Jurkat, Clone E6-1 (cell line): ENCODE measurements around the gene CCNY.

ENCODE experiments used
- DNase-seq: peaks from one replicate; pipeline ENCODE4 v3.0.0-alpha.2; 2011; ENCODE audit warnings: low read depth, low spot score
- H3K4me3 ChIP-seq: 2 replicates; pipeline ENCODE4 v1.5.1; 2011; ENCODE audit warnings: mild to moderate bottlenecking, low read length, control low read depth, moderate library complexity

CCNY gene

GRCh38 chr10:35460852-35461460 lies 124.6 kb downstream of the CCNY start:
- DNase-seq: no peak
- H3K4me3 ChIP-seq: no peak overlapping the region

- DNase-seq: no peak
- H3K4me3 ChIP-seq: no peak overlapping the region
These were observed 126.2 kb downstream of the CCNY start for GRCh38 chr10:35462491-35462934.

- H3K4me3 ChIP-seq: no peak overlapping the region
- peak; percentile 40 for DNase-seq
These were observed 127.0 kb downstream of the CCNY start for GRCh38 chr10:35463105-35463867.

- H3K4me3 ChIP-seq: no peak overlapping the region
- no peak for DNase-seq
These were observed 127.6 kb downstream of the CCNY start for GRCh38 chr10:35463878-35464277.

- no peak for DNase-seq
- no peak overlapping the region for H3K4me3 ChIP-seq
These were observed 128.6 kb downstream of the CCNY start for GRCh38 chr10:35464825-35465456.

GRCh38 chr10:35465673-35466072 lies 129.4 kb downstream of the CCNY start:
- DNase-seq: no peak
- no peak overlapping the region for H3K4me3 ChIP-seq

- no peak for DNase-seq
- no peak overlapping the region for H3K4me3 ChIP-seq
These were observed 129.9 kb downstream of the CCNY start for GRCh38 chr10:35466170-35466569.

GRCh38 chr10:35466661-35467060 lies 130.4 kb downstream of the CCNY start:
- H3K4me3 ChIP-seq: no peak overlapping the region
- DNase-seq: no peak

GRCh38 chr10:35467186-35467585 lies 130.9 kb downstream of the CCNY start:
- H3K4me3 ChIP-seq: no peak overlapping the region
- no peak for DNase-seq

- no peak for DNase-seq
- H3K4me3 ChIP-seq: no peak overlapping the region
These were observed 134.1 kb downstream of the CCNY start for GRCh38 chr10:35470248-35470924.

- no peak overlapping the region for H3K4me3 ChIP-seq
- no peak for DNase-seq
These were observed 134.6 kb downstream of the CCNY start for GRCh38 chr10:35470925-35471315.

- DNase-seq: no peak
- no peak overlapping the region for H3K4me3 ChIP-seq
These were observed 135.1 kb downstream of the CCNY start for GRCh38 chr10:35471435-35471834.

- H3K4me3 ChIP-seq: no peak overlapping the region
- no peak for DNase-seq
These were observed 143.8 kb downstream of the CCNY start for GRCh38 chr10:35480142-35480541.

- H3K4me3 ChIP-seq: no peak overlapping the region
- DNase-seq: no peak
These were observed 145.1 kb downstream of the CCNY start for GRCh38 chr10:35481413-35481812.

- no peak for DNase-seq
- H3K4me3 ChIP-seq: no peak overlapping the region
These were observed 150.1 kb downstream of the CCNY start for GRCh38 chr10:35486297-35486990.

- H3K4me3 ChIP-seq: no peak overlapping the region
- DNase-seq: no peak
These were observed 151.2 kb downstream of the CCNY start for GRCh38 chr10:35487336-35488034.

- no peak overlapping the region for H3K4me3 ChIP-seq
- no peak for DNase-seq
These were observed 151.9 kb downstream of the CCNY start for GRCh38 chr10:35488228-35488627.

GRCh38 chr10:35492386-35493195 lies 156.3 kb downstream of the CCNY start:
- H3K4me3 ChIP-seq: no peak overlapping the region
- no peak for DNase-seq
